Karpas-422 (cell line): ENCODE data around the gene TOMM34. TPM values are rescaled to one million over a fixed set of nuclear protein-coding genes. Genes with fewer than 3 reads are reported as not detected.

Experiments
- DNase-seq: peaks from one replicate; pipeline ENCODE4 v3.0.0-alpha.2; 2015
- H2AFZ ChIP-seq: fragments of 200-600 bp; sonication (generic); 2 replicates; pipeline ENCODE4 v1.6.1; 2014; ENCODE audit warnings: antibody characterized with exemption, low read length, mixed read lengths
- H3K27ac ChIP-seq: fragments of 200-600 bp; sonication (generic); 2 replicates; pipeline ENCODE4 v1.5.1; 2014; ENCODE audit warnings: mild to moderate bottlenecking, low read length, moderate library complexity
- H3K27me3 ChIP-seq: fragments of 200-600 bp; sonication (generic); 2 replicates; pipeline ENCODE4 v1.6.1; 2014; ENCODE audit warnings: low read length, mixed read lengths
- H3K36me3 ChIP-seq: fragments of 200-600 bp; sonication (generic); 2 replicates; pipeline ENCODE4 v1.6.1; 2014; ENCODE audit warnings: low read length, mixed read lengths; ENCODE audit not compliant: insufficient read depth
- H3K4me1 ChIP-seq: fragments of 200-600 bp; sonication (generic); 2 replicates; pipeline ENCODE4 v1.6.1; 2014; ENCODE audit warnings: mild to moderate bottlenecking, low read length, mixed read lengths
- H3K4me2 ChIP-seq: fragments of 200-600 bp; sonication (generic); 2 replicates; pipeline ENCODE4 v1.6.1; 2014; ENCODE audit warnings: low read length, low read depth, mild to moderate bottlenecking; ENCODE audit not compliant: poor library complexity, severe bottlenecking
- H3K4me3 ChIP-seq: fragments of 200-600 bp; sonication (generic); 2 replicates; pipeline ENCODE4 v1.5.1; 2014; ENCODE audit warnings: mild to moderate bottlenecking, antibody characterized with exemption, low read length, mixed read lengths
- H3K79me2 ChIP-seq: fragments of 200-600 bp; sonication (generic); 2 replicates; pipeline ENCODE4 v1.6.1; 2014; ENCODE audit warnings: mild to moderate bottlenecking, low read length, mixed read lengths
- H3K9ac ChIP-seq: fragments of 200-600 bp; sonication (generic); 2 replicates; pipeline ENCODE4 v1.6.0; 2014; ENCODE audit warnings: low read length
- H3K9me2 ChIP-seq: fragments of 200-600 bp; sonication (generic), shearing (Covaris generic); replicated peaks from 2 replicates; pipeline ENCODE4 v1.6.0; 2014; ENCODE audit warnings: mild to moderate bottlenecking, low read length, moderate library complexity; ENCODE audit not compliant: insufficient read depth
- H3K9me3 ChIP-seq: fragments of 300-700, 200-600 bp; sonication (generic); 2 replicates; pipeline ENCODE4 v1.6.1; 2014; ENCODE audit warnings: low read length, mixed read lengths
- H4K20me1 ChIP-seq: fragments of 200-600 bp; sonication (generic); 2 replicates; pipeline ENCODE4 v1.6.1; 2014; ENCODE audit warnings: mild to moderate bottlenecking, antibody characterized with exemption, low read length, low read depth; ENCODE audit not compliant: insufficient read depth
- total RNA-seq: library from RNA; depleted of rRNA; stranded (reverse); fragments of >200 nt; shearing (Covaris generic); gene quantifications from 2 replicates; pipeline ENCODE4 v1.2.3, GENCODE V29; 2014; ENCODE audit warnings: low replicate concordance

Gene TOMM34
- total RNA-seq, 1 experiment from 2014 or later = 42.7 TPM

DNA sequence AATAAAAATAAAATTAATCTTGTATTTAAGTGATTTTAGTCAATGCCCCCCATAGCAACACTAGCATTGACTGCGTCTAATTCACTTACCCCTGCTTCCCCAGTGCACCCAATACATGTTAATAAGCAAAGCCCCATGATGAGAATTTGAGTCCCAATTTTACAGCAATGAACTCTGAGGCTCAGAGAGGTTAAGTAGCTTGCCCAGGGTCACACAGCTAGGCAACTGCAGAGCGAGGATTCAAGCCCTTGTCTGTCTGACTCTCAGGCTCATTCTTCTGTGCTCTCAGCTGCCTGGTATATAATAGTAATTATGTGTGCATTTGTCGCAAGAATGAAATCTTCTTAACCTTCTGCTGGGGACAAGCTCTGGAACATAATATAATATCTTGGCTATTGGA, 41.9 kb downstream of the TOMM34 start:
- Histone ChIP-seq H3K4me3 (no peak overlapping the region), H4K20me1 (no peaks in the 10 kb centered on the region), H3K79me2 (no peaks in the 10 kb centered on the region; the same call in 1 of the 2 replicates), H3K4me1 (no peaks in the 10 kb centered on the region), H3K9ac (no peak overlapping the region), H2AFZ (no peak overlapping the region), H3K27ac (no peak overlapping the region), H3K9me2 (no peaks in the 10 kb centered on the region), H3K9me3 (no peaks in the 10 kb centered on the region), H3K27me3 (no peaks in the 10 kb centered on the region), H3K36me3 (peaks cover 9% of the 10 kb centered on the region; the same call in 1 of the 2 replicates), H3K4me2 (no peak overlapping the region)
- no peak for DNase-seq

DNA sequence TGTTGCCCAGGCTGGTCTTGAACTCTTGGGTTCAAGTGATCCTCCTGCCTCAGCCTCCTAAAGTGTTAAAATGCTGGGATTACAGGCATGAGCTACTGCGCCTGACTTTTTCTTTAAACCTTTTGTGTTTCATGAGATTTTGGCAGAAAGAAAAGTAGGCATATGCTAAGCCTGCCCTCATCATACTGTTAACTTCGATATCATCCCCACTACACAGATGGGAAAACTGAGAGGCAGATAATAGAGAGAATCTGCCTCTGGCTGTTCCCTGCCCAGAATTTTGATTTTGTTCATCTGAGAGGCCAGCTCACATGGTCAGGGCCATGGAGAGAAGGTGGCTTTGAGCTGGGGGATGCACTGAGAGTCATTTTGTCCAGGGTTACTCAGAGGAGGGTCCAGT, 42.8 kb downstream of the TOMM34 start:
- H2AFZ ChIP-seq = no peak overlapping the region
- no peak for DNase-seq
- H3K9ac ChIP-seq = no peak overlapping the region
- no peaks in the 10 kb centered on the region for H3K9me3 ChIP-seq
- H3K36me3 ChIP-seq = peaks cover 17% of the 10 kb centered on the region; the same call in 1 of the 2 replicates
- no peaks in the 10 kb centered on the region for H3K9me2 ChIP-seq
- H3K79me2 ChIP-seq = no peaks in the 10 kb centered on the region; the same call in 1 of the 2 replicates
- H4K20me1 ChIP-seq = no peaks in the 10 kb centered on the region
- no peak overlapping the region for H3K27ac ChIP-seq
- no peak overlapping the region for H3K4me2 ChIP-seq
- H3K27me3 ChIP-seq = no peaks in the 10 kb centered on the region
- H3K4me3 ChIP-seq = no peak overlapping the region
- no peaks in the 10 kb centered on the region for H3K4me1 ChIP-seq

DNA sequence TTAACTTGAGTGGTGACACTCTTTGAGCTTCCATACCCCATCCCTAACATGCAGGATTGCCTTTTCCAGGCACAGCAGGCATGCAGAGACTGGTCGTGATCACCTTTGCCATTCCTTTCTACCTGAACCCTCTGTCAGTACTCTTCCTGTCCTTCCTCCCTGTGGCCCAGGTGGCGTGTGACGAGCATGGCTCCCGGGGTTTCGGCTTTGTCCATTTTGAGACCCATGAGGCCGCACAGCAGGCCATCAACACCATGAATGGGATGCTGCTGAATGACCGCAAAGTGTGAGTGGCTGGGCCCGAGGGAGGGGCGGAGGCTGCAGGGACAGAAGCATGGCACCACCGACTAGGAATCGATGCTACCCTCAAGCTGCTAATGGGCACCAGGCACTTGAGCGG, 43.6 kb downstream of the TOMM34 start:
- Histone ChIP-seq H3K9ac (no peak overlapping the region), H3K4me2 (no peak overlapping the region), H3K4me1 (no peaks in the 10 kb centered on the region), H2AFZ (no peak overlapping the region), H3K36me3 (peaks cover 22% of the 10 kb centered on the region; the same call in 1 of the 2 replicates), H3K9me2 (no peaks in the 10 kb centered on the region), H3K27me3 (no peaks in the 10 kb centered on the region), H3K4me3 (no peak overlapping the region), H3K27ac (no peak overlapping the region), H3K79me2 (peaks cover 6% of the 10 kb centered on the region; the same call in 1 of the 2 replicates), H4K20me1 (no peaks in the 10 kb centered on the region), H3K9me3 (no peaks in the 10 kb centered on the region)
- DNase-seq = no peak

DNA sequence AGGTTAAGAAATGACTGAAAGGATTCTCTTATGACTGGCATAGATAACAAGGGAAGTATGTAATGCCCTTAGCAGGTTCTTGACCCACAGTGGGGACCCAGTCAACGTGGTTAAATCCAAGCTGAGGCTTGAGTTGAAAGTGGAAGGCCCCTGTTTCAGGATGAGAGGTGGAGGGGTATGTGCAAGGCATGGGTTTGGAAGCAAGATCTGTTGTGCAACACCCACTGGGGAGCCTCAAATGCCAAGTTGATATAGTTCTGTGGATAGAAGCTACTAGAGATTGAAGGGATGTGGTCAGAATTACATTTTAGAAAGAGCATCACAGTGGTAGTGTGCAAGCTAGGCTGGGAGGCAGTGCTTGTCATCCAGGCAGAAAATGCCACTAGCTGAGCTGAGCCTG, 45.3 kb downstream of the TOMM34 start:
- Histone ChIP-seq H3K79me2 (peaks cover 18% of the 10 kb centered on the region), H3K27me3 (no peaks in the 10 kb centered on the region), H3K4me3 (no peak overlapping the region), H3K4me2 (no peak overlapping the region), H3K36me3 (peaks cover 22% of the 10 kb centered on the region; the same call in 1 of the 2 replicates), H3K4me1 (peaks cover 6% of the 10 kb centered on the region), H4K20me1 (no peaks in the 10 kb centered on the region), H2AFZ (no peak overlapping the region), H3K27ac (no peak overlapping the region), H3K9me3 (no peaks in the 10 kb centered on the region), H3K9me2 (no peaks in the 10 kb centered on the region), H3K9ac (no peak overlapping the region)
- no peak for DNase-seq

DNA sequence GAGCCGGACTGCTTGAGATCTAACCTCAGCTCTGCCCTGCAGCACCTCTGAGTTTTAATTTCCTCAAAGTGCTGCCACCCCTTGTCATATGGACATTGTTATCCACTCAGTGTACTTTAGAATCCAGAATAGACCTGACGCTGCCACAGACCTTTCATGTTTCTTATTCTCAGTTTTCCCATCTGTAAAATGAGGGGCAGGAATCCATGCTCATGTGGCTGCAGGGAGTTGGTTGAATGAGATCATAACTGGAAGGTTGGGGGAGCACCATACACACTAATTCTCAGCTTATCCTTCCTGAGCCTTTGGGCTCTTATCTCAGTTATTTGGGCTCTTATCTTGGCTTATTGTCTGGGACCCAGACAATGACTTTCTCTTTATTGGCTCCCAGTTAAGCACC, 48.0 kb downstream of the TOMM34 start:
- H3K27me3 ChIP-seq = no peaks in the 10 kb centered on the region
- no peak overlapping the region for H2AFZ ChIP-seq
- no peaks in the 10 kb centered on the region for H3K9me3 ChIP-seq
- peaks cover 14% of the 10 kb centered on the region for H3K4me1 ChIP-seq
- H3K4me3 ChIP-seq = no peak overlapping the region
- H4K20me1 ChIP-seq = no peaks in the 10 kb centered on the region
- H3K9ac ChIP-seq = no peak overlapping the region
- no peak overlapping the region for H3K4me2 ChIP-seq
- peaks cover 18% of the 10 kb centered on the region for H3K79me2 ChIP-seq
- peaks cover 29% of the 10 kb centered on the region; the same call in 1 of the 2 replicates for H3K36me3 ChIP-seq
- H3K27ac ChIP-seq = no peak overlapping the region
- no peaks in the 10 kb centered on the region for H3K9me2 ChIP-seq
- DNase-seq = no peak

DNA sequence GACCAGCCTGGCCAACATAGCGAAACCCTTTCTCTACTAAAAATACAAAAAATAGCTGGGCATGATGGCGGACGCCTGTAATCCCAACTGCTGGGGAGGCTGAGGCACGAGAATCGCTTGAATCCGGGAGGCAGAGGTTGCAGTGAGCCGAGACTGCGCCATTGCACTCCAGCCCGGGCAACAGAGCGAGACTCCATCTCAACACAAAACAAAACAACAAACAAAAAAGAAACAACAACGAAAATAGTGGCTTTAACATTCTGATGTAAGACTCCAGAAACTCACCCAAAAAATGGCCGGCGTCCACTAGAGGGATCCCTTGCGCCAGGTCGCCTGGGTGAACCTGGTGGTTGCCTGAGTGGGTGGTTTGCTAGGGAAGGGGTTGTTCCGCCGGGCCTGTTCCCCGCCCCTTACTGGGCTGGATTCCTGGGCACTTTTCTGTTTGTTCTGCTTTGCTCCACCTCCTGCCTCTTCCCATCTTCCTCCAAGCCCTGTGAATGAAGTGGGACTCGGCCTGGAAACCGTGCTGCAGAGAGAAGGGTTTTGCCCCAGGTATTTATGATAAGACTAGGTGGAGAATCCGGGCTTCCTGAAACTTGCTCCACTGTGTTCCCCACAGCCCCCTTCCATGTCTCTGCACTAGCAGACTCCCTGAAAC, 48.8 kb downstream of the TOMM34 start:
- Histone ChIP-seq H3K4me2 (peak overlapping the region; percentile 91), H3K9me3 (no peaks in the 10 kb centered on the region), H3K9me2 (no peaks in the 10 kb centered on the region), H3K27me3 (no peaks in the 10 kb centered on the region), H3K9ac (no peak overlapping the region), H4K20me1 (no peaks in the 10 kb centered on the region), H3K36me3 (peaks cover 34% of the 10 kb centered on the region; the same call in 1 of the 2 replicates), H3K4me1 (peaks cover 14% of the 10 kb centered on the region), H2AFZ (no peak overlapping the region), H3K4me3 (no peak overlapping the region), H3K27ac (no peak overlapping the region), H3K79me2 (peaks cover 18% of the 10 kb centered on the region)
- DNase-seq = peak; percentile 76

DNA sequence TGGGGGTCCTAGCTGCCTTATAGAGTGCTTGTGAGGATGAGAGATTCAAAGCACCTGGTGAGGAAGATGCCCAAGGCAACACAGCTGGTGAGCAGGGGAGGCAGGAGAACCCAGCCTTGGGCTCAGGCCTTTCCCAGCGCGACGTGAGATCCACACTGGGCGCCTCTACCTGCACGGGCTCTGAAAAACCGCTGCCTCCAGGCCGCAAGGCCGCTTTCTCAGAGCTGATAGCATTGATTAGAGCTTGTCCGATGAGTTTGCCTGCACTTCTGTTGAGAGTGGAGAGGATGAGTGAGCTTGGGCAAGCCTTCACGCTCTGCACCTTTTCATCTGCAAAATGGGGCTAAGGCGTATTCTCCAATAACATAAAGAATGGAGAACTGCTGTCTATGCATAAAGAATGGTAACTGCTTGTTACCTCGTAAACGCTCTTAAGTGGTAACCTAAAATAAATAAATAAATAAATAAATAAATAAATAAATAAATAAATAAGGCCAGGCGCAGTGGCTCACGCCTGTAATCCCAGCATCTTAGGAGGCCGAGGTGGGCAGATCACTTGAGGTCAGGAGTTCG, 49.4 kb downstream of the TOMM34 start:
- peaks cover 39% of the 10 kb centered on the region; the same call in 1 of the 2 replicates for H3K36me3 ChIP-seq
- peak overlapping the region; percentile 87 for H3K9ac ChIP-seq
- H4K20me1 ChIP-seq = no peaks in the 10 kb centered on the region
- H3K4me3 ChIP-seq = peak overlapping the region; percentile 89
- DNase-seq = no peak
- H3K4me2 ChIP-seq = peak overlapping the region; percentile 91
- H3K27ac ChIP-seq = no peak overlapping the region; the same call in 1 of the 2 replicates
- H3K27me3 ChIP-seq = no peaks in the 10 kb centered on the region
- H3K9me3 ChIP-seq = no peaks in the 10 kb centered on the region
- peaks cover 14% of the 10 kb centered on the region for H3K4me1 ChIP-seq
- H3K9me2 ChIP-seq = no peaks in the 10 kb centered on the region
- peaks cover 18% of the 10 kb centered on the region for H3K79me2 ChIP-seq
- H2AFZ ChIP-seq = no peak overlapping the region

DNA sequence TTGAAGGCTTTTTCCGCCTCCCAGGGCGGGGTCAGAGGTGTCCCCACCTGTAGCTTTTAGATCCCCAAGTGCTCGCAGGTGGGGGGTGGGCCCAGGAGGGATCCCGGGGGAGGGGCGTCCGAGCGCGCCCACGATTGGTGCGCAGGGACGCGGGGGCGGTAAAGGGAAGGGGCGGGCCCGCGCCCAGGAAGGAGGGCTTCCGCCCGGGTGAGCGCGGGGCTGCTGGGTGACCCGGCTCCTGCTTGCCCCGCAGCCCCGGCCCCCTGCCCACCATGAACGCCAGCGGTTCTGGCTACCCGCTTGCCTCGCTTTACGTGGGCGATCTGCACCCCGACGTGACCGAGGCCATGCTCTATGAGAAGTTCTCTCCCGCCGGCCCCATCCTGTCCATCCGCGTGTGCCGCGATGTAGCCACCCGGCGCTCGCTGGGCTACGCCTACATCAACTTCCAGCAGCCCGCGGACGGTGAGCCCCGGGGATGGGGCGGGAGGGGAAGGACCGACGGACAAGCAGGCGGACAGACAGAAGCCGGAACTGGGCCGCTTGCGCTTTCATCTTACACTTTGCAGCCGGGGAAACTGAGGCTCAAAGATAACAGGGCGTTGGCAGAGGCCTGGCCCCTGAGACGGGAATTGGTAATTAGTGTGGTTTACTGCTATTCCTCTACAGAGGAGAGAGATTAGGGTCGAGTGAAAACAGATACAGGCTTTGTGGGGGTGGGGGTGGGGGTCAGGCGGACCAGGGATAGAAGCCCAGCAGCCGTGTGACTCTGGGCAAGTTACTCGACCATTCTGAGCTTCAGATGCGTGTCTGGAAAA, 50.1 kb downstream of the TOMM34 start, which contains the start of gene PABPC1L:
TSS of gene PABPC1L (plus strand) at position 189 of the 818 bp plus-strand sequence. CDS start at position 273, 84 bp downstream.
- peaks cover 14% of the 10 kb centered on the region for H3K4me1 ChIP-seq
- H3K9me3 ChIP-seq = no peaks in the 10 kb centered on the region
- peaks cover 2% of the 10 kb centered on the region; the same call in 1 of the 2 replicates for H4K20me1 ChIP-seq
- H3K4me3 ChIP-seq = peak within 1 kb of the TSS; percentile 89
- peak within 1 kb of the TSS; percentile 91 for H3K4me2 ChIP-seq
- peak within 1 kb of the TSS; percentile 87 for H3K9ac ChIP-seq
- DNase-seq = peak; percentile 93
- H3K79me2 ChIP-seq = peaks cover 21% of the 10 kb centered on the region
- H2AFZ ChIP-seq = peak within 1 kb of the TSS; percentile 64; the same call in 1 of the 2 replicates
- H3K9me2 ChIP-seq = no peaks in the 10 kb centered on the region
- peak within 1 kb of the TSS; percentile 11; the same call in 1 of the 2 replicates for H3K27ac ChIP-seq
- peaks cover 46% of the 10 kb centered on the region; the same call in 1 of the 2 replicates for H3K36me3 ChIP-seq
- H3K27me3 ChIP-seq = no peaks in the 10 kb centered on the region
